Epithelial cell of proximal tubule (primary cell): Measurements from ENCODE around the gene OXT. TPM values are rescaled to one million over a fixed set of nuclear protein-coding genes. Genes with fewer than 3 reads are reported as not detected.
A peak's percentile ranks its signal among the peaks of the same experiment; 100 is the strongest.
"Not testable (repeated sequence)": the region's sequence is repeated elsewhere in the genome, so short reads cannot be mapped to it uniquely, and the experiment has no call there.

ENCODE experiments used
- DNase-seq: peaks from one replicate; pipeline ENCODE4 v3.0.0-alpha.2; 2011; ENCODE audit warnings: low read depth
- H3K4me3 ChIP-seq: 2 replicates; pipeline ENCODE4 v1.5.1; 2011; ENCODE audit warnings: low read depth, mild to moderate bottlenecking, low read length
- CTCF ChIP-seq: conservative IDR thresholded peaks from 2 replicates; pipeline ENCODE4 v1.5.1; 2012; ENCODE audit warnings: low read depth, mild to moderate bottlenecking, low read length
- total RNA-seq: library from RNA; depleted of rRNA; stranded (reverse); fragments of >200 nt; gene quantifications from 2 replicates; pipeline ENCODE4 v1.2.3, GENCODE V29; 2015

The OXT gene
- 0.43 TPM in 1 of 2 replicates, not detected in the other for total RNA-seq

DNA sequence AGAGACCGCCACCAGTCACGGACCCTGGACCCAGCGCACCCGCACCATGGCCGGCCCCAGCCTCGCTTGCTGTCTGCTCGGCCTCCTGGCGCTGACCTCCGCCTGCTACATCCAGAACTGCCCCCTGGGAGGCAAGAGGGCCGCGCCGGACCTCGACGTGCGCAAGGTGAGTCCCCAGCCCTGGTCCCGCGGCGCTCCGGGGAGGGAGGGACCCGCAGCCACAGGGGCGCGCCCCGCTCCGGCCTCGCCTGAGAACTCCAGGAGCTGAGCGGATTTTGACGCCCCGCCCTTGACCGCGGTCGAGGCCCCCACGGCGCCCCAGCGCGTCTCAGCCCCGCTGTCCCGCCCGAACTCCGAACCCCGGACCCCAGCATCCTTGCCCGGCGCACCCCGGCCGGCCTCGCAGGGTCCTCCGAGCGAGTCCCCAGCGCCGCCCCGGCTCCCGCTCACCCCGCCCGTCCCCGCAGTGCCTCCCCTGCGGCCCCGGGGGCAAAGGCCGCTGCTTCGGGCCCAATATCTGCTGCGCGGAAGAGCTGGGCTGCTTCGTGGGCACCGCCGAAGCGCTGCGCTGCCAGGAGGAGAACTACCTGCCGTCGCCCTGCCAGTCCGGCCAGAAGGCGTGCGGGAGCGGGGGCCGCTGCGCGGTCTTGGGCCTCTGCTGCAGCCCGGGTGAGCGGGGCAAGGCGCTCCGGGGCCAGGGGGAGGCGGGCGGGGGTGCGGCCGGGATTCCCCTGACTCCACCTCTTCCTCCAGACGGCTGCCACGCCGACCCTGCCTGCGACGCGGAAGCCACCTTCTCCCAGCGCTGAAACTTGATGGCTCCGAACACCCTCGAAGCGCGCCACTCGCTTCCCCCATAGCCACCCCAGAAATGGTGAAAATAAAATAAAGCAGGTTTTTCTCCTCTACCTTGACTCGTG, at the start of gene OXT:
OXT (plus strand) TSS at position 11 of the 920 bp plus-strand sequence; CDS start at position 47, 36 bp downstream.
- no peak for TF ChIP-seq CTCF
- no peak for DNase-seq
- H3K4me3 ChIP-seq = peak within 1 kb of the TSS; percentile 9

GRCh38 chr20:3021777-3022176, 49.6 kb upstream of the OXT start:
- DNase-seq = no peak
- H3K4me3 ChIP-seq = no peak overlapping the region
- TF ChIP-seq CTCF = no peak

DNA sequence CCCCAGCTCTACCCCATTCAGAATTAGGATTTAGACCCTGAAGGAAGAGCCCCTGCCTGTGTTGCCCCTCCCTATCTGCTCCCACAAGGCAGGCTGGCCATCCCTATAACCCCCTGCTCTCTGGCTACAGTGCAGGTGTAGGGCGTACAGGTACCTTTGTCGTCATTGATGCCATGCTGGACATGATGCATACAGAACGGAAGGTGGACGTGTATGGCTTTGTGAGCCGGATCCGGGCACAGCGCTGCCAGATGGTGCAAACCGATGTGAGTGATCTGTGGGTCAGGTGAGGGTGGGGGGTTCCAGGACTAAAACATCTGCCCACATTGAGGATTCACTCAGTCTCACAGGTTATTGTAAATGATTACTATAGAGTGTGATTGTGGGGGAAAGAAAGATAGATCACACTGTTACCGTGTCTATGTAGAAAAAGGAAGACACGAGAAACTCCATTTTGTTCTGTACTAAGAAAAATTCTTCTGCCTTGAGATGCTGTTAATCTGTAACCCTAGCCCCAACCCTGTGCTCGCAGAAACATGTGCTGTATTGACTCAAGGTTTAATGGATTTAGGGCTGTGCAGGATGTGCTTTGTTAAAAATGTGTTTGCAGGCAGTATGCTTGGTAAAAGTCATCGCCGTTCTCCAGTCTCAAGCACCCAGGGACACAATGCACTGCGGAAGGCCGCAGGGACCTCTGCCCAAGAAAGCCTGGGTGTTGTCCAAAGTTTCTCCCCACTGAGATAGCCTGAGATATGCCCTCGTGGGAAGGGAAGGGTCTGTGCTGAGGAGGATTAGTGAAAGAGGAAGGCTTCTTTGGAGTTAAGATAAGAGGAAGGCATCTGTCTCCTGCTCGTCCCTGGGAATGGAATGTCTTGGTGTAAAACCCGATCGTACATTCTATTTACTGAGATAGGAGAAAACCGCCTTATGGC, 48.6 kb upstream of the OXT start:
- DNase-seq, H3K4me3 ChIP-seq: not testable (repeated sequence)

DNA sequence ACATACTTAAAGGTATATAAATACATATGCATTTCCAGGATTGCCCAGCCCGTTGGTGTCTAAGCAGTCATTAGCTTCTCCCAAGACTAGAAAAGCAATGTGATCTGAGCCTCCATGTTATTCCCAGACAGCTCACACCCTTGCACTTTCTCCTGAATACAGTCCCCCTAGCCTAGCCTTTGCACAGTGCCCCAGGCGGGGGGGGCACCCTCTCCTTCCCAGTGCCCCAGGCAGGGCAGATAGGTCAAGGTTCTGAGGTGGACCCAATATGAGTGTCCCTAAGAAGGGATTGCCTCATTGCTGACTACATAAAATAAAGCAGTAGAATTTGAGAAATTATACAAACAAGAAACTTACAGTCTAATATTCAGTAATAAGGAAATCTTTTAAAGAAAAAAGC, 43.4 kb upstream of the OXT start:
- no peak for TF ChIP-seq CTCF
- H3K4me3 ChIP-seq = no peak overlapping the region
- DNase-seq = no peak

DNA sequence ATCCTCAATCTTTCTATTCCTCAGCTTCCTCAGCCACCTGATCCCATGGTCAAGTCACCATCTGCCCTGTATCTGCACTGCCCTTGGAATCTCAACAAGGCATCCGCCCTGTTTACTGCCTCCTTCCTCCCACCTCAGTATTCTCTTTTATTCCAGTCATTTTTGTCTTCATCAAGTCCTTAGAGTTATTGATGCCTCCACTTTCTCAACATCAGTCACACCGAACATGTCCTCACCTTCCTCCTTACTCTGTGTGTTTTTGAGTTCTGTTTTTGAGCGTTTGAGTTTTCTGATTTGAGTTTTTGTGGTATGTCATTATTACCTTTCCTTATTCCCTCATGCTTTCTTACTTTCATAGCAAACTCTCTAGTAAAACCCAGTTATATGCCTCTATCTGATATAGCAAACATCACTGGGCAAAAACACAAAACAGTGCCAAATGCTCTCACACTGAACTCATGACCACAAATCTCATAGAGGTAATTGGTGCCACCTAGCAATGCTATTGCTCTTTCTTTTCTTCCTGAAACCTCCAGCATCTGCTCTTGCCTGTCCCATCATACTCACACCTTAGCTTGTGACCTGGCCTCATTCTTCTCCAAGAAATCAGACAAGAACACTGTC, 39.8 kb upstream of the OXT start:
- no peak for TF ChIP-seq CTCF
- H3K4me3 ChIP-seq = no peak overlapping the region
- DNase-seq = no peak

DNA sequence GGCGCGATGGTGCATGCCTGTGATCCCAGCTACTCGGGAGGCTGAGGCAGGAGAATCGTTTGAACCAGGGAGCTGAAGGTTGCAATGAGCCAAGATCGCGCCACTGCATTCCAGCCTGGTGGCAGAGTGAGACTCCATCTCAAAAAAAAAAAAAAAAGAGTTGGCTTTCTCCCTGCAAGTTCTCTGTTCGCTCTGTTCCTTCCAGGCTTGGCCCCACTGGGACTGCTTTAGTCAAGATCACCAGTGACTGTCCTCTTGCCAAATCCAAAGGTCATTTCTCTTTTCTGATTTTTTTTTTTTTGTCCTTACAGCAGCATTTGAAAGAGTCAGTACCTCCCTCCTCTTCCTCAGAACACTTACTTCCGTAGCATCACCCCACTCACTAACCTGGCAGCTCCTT, 38.8 kb upstream of the OXT start:
- H3K4me3 ChIP-seq = no peak overlapping the region
- no peak for DNase-seq
- no peak for TF ChIP-seq CTCF

DNA sequence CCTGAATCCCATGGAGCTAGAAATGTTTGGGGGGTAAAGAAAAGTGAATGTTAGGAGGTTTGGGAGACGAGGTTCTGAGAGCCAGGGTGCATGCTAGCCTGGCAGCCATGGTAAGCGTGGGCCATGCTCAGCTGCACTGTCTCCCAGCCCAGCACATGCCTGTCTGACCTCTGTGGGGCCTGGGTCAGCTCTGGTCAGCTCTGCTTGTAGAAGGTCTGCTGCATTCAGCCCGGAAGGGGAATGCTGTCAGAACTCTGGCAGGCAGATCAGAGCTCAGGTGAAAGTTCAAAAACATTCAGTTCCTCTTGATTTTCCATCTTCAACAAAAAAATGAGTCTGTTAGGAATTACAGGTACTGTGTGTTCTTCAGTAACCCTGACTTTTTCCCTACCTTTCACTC, 33.8 kb upstream of the OXT start:
- TF ChIP-seq CTCF = no peak
- no peak for DNase-seq

More for the DNA sequence above, 33.8 kb upstream of the OXT start:
- H3K4me3 ChIP-seq = no peak overlapping the region
